ENCODE data around the gene SURF4.
"Not testable (repeated sequence)": the region's sequence is repeated elsewhere in the genome, so short reads cannot be mapped to it uniquely, and the experiment has no call there.

SURF4 gene

DNA sequence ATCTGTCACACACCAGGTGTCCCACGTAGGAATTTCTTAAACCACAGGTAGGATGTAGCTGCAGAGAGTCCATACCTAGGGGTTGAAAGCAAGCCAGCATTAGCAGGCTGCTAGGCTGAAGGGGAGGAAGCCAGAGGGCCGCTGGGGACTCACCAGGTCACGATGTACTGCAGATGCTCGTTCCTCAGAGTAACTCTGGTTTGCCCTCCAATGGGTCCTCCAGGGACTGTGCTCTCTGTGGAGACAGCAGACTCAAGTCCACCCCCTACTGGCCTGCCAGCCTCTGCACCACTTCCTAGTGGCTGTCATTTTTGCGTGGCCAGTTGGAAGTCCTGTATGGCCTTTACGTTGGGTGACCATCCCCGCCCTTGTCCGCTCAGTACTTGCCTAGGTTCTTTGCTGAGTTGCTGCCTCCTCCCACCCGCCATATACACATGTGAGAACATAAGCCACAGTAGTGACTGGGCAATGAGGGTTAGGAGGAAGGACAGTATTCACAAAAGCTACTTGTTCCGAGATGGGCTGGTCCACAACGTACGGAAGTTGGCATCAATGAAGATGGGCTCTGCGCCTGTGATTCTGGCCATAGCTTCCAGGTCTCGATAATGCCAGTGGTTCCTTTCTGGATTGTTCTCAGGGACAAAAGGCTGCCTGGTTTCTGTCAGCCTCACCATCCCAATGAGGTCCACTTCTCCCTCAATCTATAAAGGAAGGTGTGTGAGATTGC is 23.8 kb downstream of the SURF4 start:
- DNase-seq = peak; percentile 67

DNA sequence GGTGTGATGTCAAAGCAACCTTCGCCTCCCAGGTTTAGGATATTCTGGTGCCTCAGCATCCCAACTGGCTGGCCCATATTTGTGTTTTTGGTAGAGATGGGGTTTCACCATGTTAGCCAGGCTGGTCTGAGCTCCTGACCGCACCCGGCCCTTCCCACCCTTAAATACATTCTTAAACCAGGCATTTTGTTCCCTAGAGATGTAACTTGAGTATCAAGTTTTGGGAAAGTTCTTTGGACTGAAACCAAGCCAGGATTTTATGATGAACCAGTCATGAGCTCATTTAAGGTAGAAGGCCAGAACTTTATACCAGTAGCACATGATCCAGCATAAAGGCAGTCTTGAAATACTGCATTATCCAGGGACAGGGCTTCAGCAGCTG is 24.3 kb downstream of the SURF4 start:
- DNase-seq = no peak

DNA sequence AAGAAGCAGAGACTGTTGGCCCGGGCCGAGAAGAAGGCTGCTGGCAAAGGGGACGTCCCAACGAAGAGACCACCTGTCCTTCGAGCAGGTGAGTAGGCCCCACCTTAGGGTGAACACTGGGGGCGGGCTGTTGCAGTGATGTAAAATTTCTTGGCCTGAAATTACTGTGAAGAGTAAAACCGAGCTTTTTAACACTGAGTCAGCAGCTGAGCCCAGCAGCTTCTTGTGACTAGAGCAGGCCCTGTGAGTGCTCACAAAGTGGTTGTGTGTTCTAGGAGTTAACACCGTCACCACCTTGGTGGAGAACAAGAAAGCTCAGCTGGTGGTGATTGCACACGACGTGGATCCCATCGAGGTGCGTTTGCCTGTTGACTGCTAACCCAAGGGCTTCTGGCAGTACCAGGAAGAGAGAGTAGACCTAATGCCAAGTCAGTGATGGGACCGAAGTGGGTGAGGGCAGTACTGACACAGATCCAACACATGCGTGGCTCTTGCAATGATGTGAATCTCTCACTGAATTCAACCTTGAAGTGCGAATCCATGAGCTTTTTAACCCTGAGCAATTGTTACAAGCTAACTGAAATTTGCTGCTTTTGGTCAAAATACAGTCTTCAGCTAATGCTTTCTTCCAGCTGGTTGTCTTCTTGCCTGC is 25.8 kb downstream of the SURF4 start:
- DNase-seq = no peak

DNA sequence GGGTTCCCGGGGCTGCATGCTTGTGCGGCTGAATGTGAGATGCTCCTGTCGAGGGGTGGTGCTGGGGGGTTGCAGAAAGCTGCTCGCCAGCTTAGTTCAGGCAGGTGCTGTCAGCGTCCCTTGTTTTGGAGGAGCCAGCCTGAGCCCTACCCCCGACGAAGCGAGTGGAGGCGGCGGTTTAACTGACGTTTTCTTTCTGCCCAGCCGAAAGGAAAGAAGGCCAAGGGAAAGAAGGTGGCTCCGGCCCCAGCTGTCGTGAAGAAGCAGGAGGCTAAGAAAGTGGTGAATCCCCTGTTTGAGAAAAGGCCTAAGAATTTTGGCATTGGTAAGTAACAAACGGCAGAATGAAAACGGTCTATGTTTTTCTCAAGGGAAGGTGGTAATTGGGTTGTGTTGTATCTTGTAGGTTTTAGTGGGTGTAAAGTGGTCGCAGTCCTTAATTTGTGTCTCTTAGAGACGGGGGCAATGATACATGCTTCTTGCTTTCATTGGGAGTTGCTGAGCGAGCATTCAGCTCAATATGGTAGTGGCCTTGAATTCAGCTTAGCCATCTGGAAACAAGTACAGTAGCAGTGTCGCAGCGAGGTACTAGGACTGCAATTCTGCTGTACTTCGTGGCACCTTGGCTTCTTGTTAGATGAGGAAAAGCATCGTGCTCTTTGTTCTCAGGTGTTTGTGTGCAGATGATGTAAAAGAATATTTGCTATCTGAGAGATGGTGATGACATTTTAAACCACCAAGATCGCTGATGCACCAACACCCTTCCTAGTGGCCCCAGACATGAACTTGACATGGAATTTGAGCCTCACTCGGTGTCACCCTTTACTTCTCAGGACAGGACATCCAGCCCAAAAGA is 26.9 kb downstream of the SURF4 start:
- DNase-seq = no peak

DNA sequence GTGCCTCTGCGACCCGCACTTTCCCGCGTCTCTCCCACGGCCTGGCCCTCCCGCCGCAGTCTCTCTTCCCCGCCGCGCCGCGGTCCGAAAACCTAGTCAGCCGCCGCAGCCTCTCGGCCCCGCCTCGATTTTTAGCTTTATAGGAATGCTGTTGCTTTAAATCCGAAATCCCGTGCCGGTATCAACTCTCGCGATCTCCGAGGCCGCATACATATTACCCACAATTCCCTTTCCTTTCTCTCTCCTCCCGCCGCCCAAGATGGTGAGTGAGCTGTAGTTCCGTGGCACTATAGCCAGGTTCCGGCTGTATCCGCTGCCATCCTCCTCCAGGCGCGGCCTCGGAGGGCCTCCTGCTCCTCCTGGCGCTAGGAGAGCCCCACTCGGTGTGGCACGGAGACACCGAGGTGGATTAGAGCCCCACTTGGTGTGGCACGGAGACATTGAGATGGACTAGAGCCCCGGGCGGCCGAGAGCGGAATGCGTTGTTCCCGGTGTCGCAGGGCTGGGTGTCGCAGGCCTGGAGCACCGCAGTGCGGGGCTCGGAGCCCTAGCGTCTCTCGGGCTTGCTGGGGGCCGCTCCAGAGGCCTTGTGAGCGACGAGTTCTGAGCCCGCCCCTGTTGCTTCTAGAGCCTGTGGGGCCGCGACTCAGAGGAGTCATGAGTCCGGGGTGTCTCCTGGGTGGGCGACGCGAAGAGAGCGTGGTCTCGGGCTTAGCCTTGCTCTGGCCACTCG is 27.7 kb downstream of the SURF4 start, which contains the start of the genes MED22 and RPL7A:
Gene MED22, minus strand, starts transcription at position 147 of the 733 bp plus-strand sequence. CDS start 1,469 bp downstream, outside the sequence.
Gene RPL7A, plus strand, starts transcription at position 234 of the 733 bp plus-strand sequence. Its CDS starts 26 bp downstream, at position 260.
- DNase-seq = peak; percentile 97

DNA sequence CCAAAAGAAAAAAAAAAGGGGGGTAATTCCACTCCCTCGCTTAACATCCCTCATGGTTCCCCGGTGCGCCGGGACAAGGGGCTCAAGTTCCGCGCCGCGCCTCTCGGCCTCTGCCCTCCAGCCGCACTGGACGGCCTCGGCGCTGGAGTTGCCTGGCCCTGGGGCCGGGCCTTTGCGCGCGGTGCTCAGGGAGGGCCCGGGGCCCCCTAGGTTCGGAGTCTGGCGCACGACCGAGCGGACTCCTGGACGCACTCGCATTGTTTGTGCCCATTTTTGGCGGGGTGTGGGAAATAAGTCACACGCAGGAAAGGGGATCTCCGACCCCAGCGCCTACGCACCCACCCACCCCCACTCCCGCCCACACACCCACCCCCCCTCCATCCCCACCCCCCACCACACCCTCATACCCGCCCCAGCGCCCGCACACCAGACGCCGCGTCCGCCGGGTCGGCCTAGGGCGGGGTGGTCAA is 28.3 kb downstream of the SURF4 start:
- peak; percentile 25 for DNase-seq

DNA sequence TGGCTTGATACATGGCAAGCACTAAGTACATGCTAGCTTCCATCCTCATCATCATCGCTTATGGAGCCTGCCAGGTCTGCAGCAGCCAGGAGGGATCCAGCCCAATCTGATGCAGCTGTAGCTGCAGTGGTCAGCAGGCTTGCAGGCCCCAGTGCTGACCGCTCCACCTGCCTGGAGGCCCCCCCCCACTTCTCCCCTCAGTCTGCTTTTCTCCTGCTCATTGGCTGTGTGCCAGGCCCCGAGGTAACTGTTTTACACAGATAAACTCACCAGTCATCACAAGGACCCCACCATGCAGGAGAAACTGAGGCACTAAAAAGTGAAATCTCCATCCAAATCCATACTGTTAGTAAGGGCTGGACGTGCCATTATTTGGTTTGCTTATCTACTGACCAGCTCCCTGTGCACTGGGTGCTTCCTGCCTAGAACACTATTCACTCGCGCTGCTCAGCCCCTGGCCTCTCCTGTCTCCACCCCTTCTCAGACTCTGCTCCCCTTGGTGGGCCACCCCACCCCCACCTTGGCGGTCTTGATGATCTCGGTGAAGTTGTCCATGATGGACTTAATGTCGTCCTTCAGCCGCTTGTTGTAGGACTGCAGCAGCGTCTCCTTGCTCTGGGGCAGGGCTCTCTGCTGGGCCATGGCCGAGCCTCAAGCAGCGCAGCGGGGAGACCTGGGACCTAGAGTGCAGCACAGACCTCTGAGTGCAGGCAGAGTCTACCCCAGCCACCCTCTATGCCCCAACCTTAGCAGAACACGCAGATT is 29.7 kb downstream of the SURF4 start:
- DNase-seq = no peak

DNA sequence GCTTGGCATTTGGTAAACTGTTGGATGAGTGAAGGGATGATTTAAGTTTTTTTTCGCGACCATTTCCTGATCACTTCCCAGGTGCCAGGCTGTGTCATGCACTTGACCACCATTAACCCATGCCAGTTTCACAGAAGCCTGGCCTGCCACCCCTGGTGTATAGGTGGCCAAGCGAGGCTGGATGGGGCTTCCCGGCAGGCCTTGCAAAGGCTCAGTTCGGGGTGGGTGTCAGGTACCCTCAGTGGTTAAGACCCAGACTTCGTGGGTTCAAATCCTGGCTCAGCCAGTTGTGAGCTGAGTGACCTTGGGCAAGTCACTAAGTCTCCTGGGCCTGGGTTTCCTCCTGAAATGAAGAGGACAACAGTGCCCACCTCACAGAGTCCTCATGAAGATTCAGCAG is 30.3 kb downstream of the SURF4 start:
- no peak for DNase-seq

DNA sequence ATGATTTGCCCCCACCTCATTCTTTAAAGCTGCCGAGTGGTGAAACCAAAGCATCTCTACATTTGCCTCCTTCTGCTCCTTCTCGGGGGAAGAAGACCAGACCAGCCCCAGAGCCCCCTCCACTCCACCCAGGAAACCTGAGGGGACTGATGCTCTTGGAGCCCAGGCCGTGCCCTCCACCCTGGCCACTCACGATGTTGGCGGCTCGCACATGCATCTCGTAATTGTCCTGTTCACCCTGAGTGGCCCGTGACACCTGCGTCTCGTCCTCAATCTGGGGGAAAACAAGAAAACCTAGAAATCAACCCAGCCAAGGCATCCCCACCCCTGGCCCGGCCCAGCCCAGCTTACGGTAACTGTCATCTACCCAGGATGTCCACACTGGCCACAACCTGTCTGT is 30.9 kb downstream of the SURF4 start:
- DNase-seq = no peak

DNA sequence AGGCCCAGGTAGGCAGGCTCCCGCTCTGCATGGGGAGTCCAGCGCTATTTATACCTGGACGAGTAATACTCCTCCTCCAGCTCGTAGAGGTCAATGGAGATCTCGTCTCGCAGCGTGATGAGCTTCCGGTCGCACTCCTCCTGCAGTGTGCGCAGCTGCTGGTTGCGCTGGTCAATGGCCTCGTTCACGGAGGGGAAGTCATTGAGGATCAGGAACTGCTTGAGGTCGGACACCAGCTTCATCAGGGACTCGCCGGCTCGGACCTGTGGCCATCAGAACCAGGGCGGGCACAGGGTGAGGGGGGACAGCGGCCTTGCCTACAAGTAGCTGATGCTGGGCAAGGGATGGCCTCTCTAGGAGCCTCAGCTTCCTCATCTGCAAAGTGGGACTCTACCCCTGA is 31.8 kb downstream of the SURF4 start:
- no peak for DNase-seq

DNA sequence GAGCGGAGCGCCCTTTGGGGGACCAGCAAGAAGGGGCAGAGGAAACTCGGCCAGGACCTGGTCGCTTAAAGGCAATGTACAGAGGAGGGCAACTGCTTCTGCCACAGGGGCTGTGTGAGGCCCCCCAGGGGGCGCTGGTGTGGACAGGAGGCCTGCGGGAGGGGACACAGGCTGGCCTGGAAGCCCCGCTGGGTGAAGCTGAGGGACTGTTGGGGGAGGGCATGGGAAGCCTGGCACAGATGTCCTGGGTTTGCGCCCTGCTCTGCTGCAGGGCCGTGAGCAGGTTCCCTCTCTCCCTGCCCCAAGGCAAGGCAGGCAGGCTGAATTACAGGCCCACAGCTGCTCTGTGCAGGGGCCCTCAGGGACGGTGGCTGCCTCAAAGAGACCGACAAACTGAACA is 33.3 kb downstream of the SURF4 start:
- no peak for DNase-seq

DNA sequence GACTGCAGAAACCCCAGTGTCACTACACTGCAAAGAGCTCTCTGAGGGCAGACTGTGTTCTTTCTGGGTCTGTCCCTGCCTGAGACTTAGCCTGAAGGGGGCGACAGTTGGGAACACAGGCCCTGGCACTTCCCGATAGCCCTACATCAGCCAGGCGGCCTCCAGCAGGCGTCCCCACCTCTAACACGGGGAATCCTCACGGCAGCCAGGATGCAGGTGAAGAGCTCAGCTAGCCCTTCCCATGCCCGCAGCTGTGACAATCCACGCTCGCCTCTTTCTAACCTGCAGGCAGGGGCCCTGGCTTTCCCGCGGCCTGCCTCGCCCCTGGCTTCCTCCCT is 33.8 kb downstream of the SURF4 start:
- DNase-seq = no peak

DNA sequence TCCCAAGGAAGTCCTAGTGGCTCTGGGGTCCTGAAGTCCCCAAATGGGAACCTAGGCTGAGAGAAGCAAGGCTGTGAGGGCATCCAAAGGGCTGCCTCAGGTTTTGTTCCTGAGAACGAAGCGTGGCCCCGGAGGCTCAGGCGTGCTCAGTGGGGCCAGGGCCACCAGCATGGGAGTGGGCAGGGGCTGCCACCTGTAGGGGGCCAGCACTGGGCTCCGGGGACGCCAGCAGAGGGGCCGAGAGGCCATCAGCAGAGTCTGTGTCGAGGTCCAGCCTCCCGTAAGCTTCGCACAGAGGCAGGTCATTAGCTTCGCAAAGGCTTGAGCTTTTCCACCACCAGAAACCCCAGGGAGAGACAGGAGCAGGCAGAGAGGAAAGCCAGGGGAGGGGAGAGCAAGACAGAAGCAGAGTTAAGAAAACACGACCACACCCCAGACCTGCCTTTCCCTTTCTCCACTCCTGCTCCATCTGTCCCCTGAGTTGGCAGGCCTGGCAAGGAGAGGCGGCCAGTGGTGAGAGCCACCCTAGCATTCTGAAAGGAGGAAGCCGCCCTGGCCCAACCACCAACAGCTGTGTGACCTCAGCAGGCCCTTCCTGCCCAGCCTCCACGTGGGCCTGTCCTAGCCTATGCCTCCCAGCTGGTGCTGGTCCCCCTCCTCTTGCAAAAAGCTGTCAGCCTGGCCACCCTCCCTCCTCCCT is 34.3 kb downstream of the SURF4 start:
- DNase-seq = no peak

DNA sequence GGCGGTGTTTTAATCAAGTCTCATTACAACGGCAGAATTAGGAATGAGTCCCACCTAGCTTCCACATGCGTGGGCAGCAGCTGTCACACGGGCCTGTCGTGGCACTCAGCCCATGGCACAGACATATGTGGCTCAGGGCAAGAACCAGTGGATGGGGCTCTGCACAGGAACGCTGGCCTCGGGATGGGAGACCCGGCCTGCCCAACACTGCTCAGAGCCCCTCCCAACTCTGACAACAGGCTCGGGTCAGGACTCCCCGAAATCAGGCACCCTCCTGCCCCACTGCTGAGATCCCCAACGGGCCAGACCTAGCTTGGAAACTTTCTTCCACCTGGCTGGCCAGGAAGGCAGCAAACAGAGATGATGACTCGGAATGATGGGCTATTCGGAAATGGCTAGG is 34.9 kb downstream of the SURF4 start:
- DNase-seq = no peak

DNA sequence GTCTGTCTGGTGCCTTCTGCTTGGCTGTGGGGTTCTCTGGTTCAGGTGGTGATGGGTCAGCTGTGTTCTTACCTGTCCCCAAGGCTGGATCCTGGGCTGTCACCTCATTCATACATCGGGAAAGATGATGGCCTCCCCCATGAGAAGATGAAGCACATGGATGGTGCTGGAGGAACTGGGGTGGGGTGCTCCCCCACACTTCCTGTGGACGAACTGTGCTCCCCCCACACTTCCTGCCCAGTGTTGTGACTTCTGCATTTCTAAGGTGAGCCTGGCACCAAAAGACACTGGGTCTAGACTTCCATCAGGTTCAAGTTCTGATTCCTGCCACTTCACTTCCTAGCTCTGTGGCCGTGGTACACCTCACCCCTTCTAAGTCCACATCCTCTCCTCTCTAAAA is 35.6 kb downstream of the SURF4 start:
- no peak for DNase-seq

DNA sequence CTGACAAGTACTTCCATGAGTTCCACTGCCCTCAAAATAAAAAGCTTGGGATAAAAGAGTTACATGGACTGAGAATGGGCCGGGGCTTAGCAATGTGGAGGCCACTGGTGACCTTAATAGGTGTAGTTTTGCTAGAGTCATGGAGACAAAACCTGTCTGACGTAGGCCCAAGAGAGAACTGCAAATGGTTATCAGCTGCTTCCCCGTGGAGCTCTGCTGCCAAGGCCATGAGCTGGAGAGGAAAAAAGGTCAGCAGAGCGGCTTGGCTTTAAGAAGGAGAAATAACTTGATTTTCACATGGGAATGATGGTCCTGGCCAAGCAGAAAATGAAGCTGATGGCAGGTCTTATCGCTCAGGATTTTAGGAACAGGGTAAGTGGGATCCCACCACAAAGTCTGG is 36.2 kb downstream of the SURF4 start:
- no peak for DNase-seq

DNA sequence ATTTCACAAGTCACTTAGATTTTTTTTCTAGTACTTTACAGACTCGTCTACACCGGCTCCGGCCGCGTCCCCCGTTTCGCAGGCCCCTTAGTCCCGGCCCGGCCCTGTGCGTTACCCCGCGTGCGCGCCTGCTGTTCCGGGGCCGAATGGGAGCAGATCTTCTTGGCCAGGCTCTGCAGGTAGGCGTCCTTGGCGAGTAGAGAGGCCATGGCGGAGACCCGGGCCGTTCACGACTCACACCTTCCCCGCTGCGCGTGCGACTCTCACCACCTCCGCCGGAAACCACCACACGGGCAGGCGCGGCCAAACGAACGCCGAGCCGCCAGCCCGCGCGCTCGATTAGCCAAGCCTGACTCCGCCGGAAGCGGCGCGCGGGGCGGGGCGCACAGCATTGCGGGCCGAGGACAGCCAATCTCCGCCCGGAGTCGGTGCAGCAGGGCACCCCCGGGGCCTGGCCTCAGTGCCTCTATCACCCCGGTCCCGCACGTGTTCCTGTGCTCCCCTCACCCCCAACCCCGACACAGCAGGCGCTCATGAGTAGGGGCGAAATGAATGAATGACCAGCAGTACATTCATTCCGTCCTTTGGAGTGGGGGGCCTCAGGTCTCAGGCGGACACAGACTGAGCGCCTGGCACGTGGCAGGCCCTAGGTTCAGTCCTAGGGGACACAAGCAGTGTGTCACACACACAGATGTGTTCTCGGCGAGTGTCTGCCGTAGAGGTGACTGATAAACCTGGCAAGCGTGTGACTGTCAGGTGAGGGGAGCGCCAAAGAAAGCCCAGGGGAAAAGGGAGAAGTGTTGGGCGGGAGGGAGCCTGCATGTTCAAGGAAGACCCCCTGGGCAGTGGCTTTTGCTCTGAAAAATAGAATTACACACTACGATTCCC is 39.7 kb downstream of the SURF4 start, which contains the start of gene SURF6:
Gene SURF6, minus strand, starts transcription at position 265 of the 888 bp plus-strand sequence. Its CDS starts 56 bp downstream, at position 209.
- peak; percentile 88 for DNase-seq

DNA sequence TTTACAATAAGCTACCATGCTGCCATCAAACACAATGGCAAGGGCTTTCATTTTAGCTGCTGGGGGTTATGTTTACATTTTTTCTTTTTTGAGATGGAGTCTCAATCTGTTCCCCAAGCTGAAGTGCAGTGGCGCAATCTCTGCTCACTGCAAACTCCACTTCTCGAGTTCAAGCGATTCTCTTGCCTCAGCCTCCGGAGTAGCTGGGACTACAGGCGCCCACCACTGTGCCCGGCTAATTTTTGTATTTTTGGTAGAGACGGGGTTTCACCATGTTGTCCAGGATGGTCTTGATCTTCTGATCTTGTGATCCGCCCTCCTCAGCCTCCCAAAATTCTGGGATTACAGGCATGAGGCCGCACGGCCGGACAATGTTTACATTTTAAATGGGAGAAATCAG is 41.0 kb downstream of the SURF4 start:
- not testable (repeated sequence) for DNase-seq

DNA sequence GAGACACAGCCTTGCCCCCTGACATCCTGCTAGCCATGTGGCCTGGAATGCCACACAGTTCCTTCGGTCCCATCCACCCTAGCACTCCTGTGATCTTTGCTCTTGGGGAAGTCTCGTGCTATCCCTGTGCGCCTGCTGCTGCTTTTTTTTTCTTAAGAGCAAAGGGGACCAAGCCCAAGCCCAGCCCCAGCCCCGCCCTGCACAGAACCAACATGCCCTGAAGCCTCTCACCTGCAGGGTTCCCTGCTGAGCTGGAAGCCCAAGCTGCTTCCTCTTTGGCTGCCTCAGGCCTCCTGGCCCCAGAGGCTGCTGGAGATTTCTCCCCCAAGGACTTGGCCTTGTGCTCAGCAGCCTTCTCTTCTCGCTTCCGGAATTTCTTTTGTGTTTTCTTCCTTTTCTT is 41.7 kb downstream of the SURF4 start:
- no peak for DNase-seq

DNA sequence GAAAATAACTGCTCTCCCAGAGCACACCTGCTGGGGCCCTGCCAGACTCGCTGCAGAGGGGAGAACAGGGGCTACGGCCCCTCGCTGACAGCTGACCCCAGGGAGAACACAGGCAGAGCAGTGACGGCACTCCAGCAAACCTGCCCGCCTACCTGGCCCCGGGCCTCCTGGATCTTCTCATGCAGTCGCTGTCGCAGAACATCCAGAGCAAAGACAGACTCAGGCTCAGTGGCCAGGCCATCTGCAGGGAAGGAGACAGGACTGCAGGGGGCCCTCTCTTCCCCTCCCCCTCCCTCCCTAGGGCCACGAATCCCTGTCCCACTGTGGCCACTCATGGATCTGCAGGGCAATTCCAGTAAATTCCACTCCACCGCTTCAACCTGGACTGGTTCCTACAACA is 42.3 kb downstream of the SURF4 start:
- DNase-seq = no peak

All from fibroblast of skin of abdomen (primary cell).